Astrocyte (in vitro differentiated cells and primary cell): ENCODE measurements around the gene LRRN4.

Experiments used
- CTCF ChIP-seq: IDR thresholded peaks from 2 replicates; pipeline ENCODE4 v1.5.1; 2011; ENCODE audit warnings: low read depth, mild to moderate bottlenecking, inconsistent platforms, low read length, moderate library complexity; ENCODE audit not compliant: insufficient read depth
- EZH2 ChIP-seq: IDR thresholded peaks from 2 replicates; pipeline ENCODE4 v1.6.1; 2012; ENCODE audit warnings: mild to moderate bottlenecking, low read length, inconsistent platforms; ENCODE audit not compliant: insufficient read depth

- TF ChIP-seq CTCF (no peak), EZH2 (no peak)
Observed at GRCh38 chr20:6067763-6068318, 14.0 kb upstream of the LRRN4 start.
